HepG2 (cell line): ENCODE data around the gene MRPL34. TPM values are rescaled to one million over a fixed set of nuclear protein-coding genes. Genes with fewer than 3 reads are reported as not detected.
A peak's percentile ranks its signal among the peaks of the same experiment; 100 is the strongest.

ENCODE experiments used
- CBX5 ChIP-seq: sonication (generic); formaldehyde crosslinking; IDR thresholded peaks from 2 replicates; pipeline ENCODE4 v1.4.0; 2020; ENCODE audit warnings: missing genetic modification reagents, borderline replicate concordance
- CREB3 ChIP-seq: sonication (generic); formaldehyde crosslinking; IDR thresholded peaks from 2 replicates; pipeline ENCODE4 v1.5.0; 2020; ENCODE audit warnings: missing genetic modification reagents
- ESRRA ChIP-seq: sonication (generic); formaldehyde crosslinking; IDR thresholded peaks from 2 replicates; pipeline ENCODE4 v1.5.1; 2020; ENCODE audit warnings: mild to moderate bottlenecking, low read depth, missing genetic modification reagents
- IRX3 ChIP-seq: sonication (generic); formaldehyde crosslinking; IDR thresholded peaks from 2 replicates; pipeline ENCODE4 v1.8.1; 2023; ENCODE audit warnings: mild to moderate bottlenecking, low read depth, missing genetic modification reagents, borderline replicate concordance
- KAT8 ChIP-seq: IDR thresholded peaks from 2 replicates; pipeline ENCODE4 v1.6.1; 2016; ENCODE audit warnings: missing genetic modification reagents, missing compliant biosample characterization
- NFAT5 ChIP-seq: sonication (generic); formaldehyde crosslinking; IDR thresholded peaks from 2 replicates; pipeline ENCODE4 v1.4.0; 2020; ENCODE audit warnings: missing genetic modification reagents
- RCOR2 ChIP-seq: IDR thresholded peaks from 2 replicates; pipeline ENCODE4 v1.6.1; 2016; ENCODE audit warnings: missing biosample characterization, missing genetic modification reagents
- ZBTB10 ChIP-seq: sonication (generic); formaldehyde crosslinking; IDR thresholded peaks from 2 replicates; pipeline ENCODE4 v1.4.0; 2020; ENCODE audit warnings: missing genetic modification reagents, borderline replicate concordance
- ZNF281 ChIP-seq: sonication (generic); formaldehyde crosslinking; IDR thresholded peaks from 2 replicates; pipeline ENCODE4 v1.4.0; 2020; ENCODE audit warnings: missing genetic modification reagents, borderline replicate concordance
- ZNF563 ChIP-seq: sonication (generic); formaldehyde crosslinking; IDR thresholded peaks from 2 replicates; pipeline ENCODE4 v1.8.0; 2022; ENCODE audit warnings: mild to moderate bottlenecking, moderate library complexity, missing genetic modification reagents
- ZNF570 ChIP-seq: sonication (generic); formaldehyde crosslinking; IDR thresholded peaks from 2 replicates; pipeline ENCODE4 v1.4.0; 2020; ENCODE audit warnings: mild to moderate bottlenecking, missing genetic modification reagents, borderline replicate concordance
- ZNF589 ChIP-seq: sonication (generic); formaldehyde crosslinking; conservative IDR thresholded peaks from 2 replicates; pipeline ENCODE4 v1.8.0; 2022; ENCODE audit warnings: mild to moderate bottlenecking, moderate library complexity, missing genetic modification reagents
- ZNF710 ChIP-seq: sonication (generic); formaldehyde crosslinking; IDR thresholded peaks from 2 replicates; pipeline ENCODE4 v1.5.0; 2020; ENCODE audit warnings: mild to moderate bottlenecking, missing genetic modification reagents, borderline replicate concordance
- polyA plus RNA-seq, 8 experiments: library from polyadenylated mRNA; depleted of rRNA in 3 of 8; stranded (reverse) in 7 of 8; unstranded in 1 of 8; fragments of >200 nt; fragmentation: Illumina TruSeq in 4 of 8; extraction: Trizol in 4 of 8; gene quantifications; 2 replicates each; pipeline versions ENCODE4 v1.2.1 to v1.2.3, GENCODE V29; 2011 to 2016; ENCODE audit warnings: low read depth in 4 of 8, missing spikeins in 1 of 8, mixed read lengths in 1 of 8; ENCODE audit not compliant: insufficient read depth in 1 of 8
- total RNA-seq, 5 experiments: library from RNA; depleted of rRNA; stranded (reverse); fragments of >200 nt; fragmentation: Illumina TruSeq; extraction: Trizol; gene quantifications; 2 replicates each; pipeline ENCODE4 v1.2.3, GENCODE V29; 2016; ENCODE audit warnings: low read depth in 1 of 5

MRPL34 gene
- total and polyA plus RNA-seq, 2 of the 13 experiments (the other 11 are each of a cell fraction or from before 2014, with no cell fraction given), result 74.0 to 77.3 TPM

GRCh38 chr19:17333611-17334413 is 28.1 kb downstream of the MRPL34 start (continued):
- TF ChIP-seq ZNF281 (CRISPR knock-in tag) (peak; percentile 58; the same call in 1 of the 2 replicates), ZBTB10 (CRISPR knock-in tag) (no peak), CBX5 (CRISPR knock-in tag) (no peak; the same call in 1 of the 2 replicates), ZNF710 (CRISPR knock-in tag) (no peak), CREB3 (CRISPR knock-in tag) (0 out of 2 replicates have a peak, but pooled peaks have one; percentile 60), RCOR2 (CRISPR knock-in tag) (0 out of 2 replicates have a peak, but pooled peaks have one; percentile 43), KAT8 (CRISPR knock-in tag) (no peak), ZNF589 (CRISPR knock-in tag) (no peak), ESRRA (CRISPR knock-in tag) (peak; percentile 26; the same call in 1 of the 2 replicates), ZNF570 (CRISPR knock-in tag) (no peak), IRX3 (CRISPR knock-in tag) (no peak), NFAT5 (CRISPR knock-in tag) (no peak), ZNF563 (CRISPR knock-in tag) (0 out of 2 replicates have a peak, but pooled peaks have one; percentile 8)
